MCF 10A (cell line): Measurements from ENCODE around the gene CSNK2A1. TPM values are rescaled to one million over a fixed set of nuclear protein-coding genes. Genes with fewer than 3 reads are reported as not detected.
A peak's percentile ranks its signal among the peaks of the same experiment; 100 is the strongest.
"Not testable (repeated sequence)": the region's sequence is repeated elsewhere in the genome, so short reads cannot be mapped to it uniquely, and the experiment has no call there.

Experiments used
- BruUV-seq: library from RNA; stranded (reverse); fragments of 400-500 nt; replicated peaks from 2 replicates; lab custom pipeline; 2021; lab: Mats Ljungman, UMichigan
- CTCF ChIA-PET: fragments of 300-600 bp; sonication (Branson Sonifier 250); formaldehyde crosslinking; extraction: SDS; loops from one replicate; lab custom pipeline; 2021; ENCODE audit warnings: antibody characterized with exemption, inconsistent platforms; lab: Yijun Ruan, JAX
- POLR2A ChIA-PET: fragments of 300-600, 350-650 bp; sonication (Branson Sonifier 250); formaldehyde crosslinking; extraction: SDS; loops from one replicate; lab custom pipeline; 2020; ENCODE audit warnings: antibody characterized with exemption, inconsistent platforms; lab: Yijun Ruan, JAX
- DNase-seq: peaks from one replicate; pipeline ENCODE4 v3.0.0-alpha.2; 2018; ENCODE audit not compliant: unreplicated experiment
- H3K27ac Mint-ChIP-seq: one replicate; pipeline ENCODE4 v1.8.0; 2022; ENCODE audit warnings: mild to moderate bottlenecking, low read depth, mixed read lengths; ENCODE audit not compliant: unreplicated experiment
- H3K27me3 Mint-ChIP-seq: one replicate; pipeline ENCODE4 v1.8.0; 2022; ENCODE audit warnings: mixed read lengths; ENCODE audit not compliant: insufficient read depth, unreplicated experiment
- H3K36me3 Mint-ChIP-seq: one replicate; pipeline ENCODE4 v1.8.0; 2022; ENCODE audit warnings: mild to moderate bottlenecking, moderate library complexity, mixed read lengths; ENCODE audit not compliant: insufficient read depth, unreplicated experiment
- H3K4me1 Mint-ChIP-seq: one replicate; pipeline ENCODE4 v1.8.0; 2022; ENCODE audit warnings: mixed read lengths; ENCODE audit not compliant: insufficient read depth, unreplicated experiment
- H3K4me3 Mint-ChIP-seq: one replicate; pipeline ENCODE4 v1.8.0; 2022; ENCODE audit warnings: mild to moderate bottlenecking, moderate library complexity, mixed read lengths; ENCODE audit not compliant: unreplicated experiment
- H3K9me3 Mint-ChIP-seq: one replicate; pipeline ENCODE4 v1.8.0; 2022; ENCODE audit warnings: mixed read lengths; ENCODE audit not compliant: unreplicated experiment
- intact Hi-C: fragments of 100-400 bp; cut with micrococcal nuclease; formaldehyde crosslinking; loops from 2 replicates; pipeline ENCODE4 v1.14.1; 2022
- total RNA-seq: library from RNA; stranded (reverse); gene quantifications from 2 replicates; pipeline ENCODE4 v1.2.3, GENCODE V29; 2022
- TF ChIP-seq, protein P1 (sequence below): fragments of 200-600 bp; IDR thresholded peaks from one replicate; pipeline ENCODE4 v1.8.0; 2022; ENCODE audit warnings: antibody characterized with exemption, mild to moderate bottlenecking; ENCODE audit not compliant: unreplicated experiment

The CSNK2A1 gene
- total RNA-seq, 1 experiment from 2014 or later: 271 TPM

DNA sequence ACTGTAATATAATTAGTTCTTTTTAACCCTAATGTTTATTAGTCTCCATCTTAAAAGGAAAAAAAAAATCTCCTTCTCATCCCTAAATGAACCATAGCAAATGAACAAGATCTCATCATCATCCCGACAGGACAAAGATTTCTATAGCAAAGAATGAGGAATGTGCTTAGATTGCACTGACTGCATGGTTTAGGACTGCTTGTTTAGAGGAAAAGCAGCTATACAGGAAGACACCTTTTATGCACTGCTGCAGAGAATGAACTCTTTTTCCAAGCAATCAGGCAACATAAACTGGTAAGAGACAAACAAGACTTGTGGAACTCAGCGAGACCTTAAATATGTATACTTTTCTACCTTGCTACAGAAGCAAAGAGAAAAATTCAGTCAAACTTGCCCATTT is 26.8 kb downstream of the CSNK2A1 start:
- intact Hi-C loops: no loop called here
- no TSS peak for BruUV-seq
- Mint-ChIP-seq H3K4me3 (no peak overlapping the region), H3K27ac (no peak overlapping the region), H3K4me1 (peaks cover 11% of the 10 kb centered on the region), H3K27me3 (no peaks in the 10 kb centered on the region), H3K9me3 (peaks cover 8% of the 10 kb centered on the region), H3K36me3 (peaks cover 47% of the 10 kb centered on the region)
- no peak for DNase-seq
- ChIA-PET CTCF (no interaction called here), POLR2A (interaction anchor here (0.7 to 1.2 kb wide), 2 partner anchors 11 to 181 kb away, joined by 3 to 4 read pairs; no protein-coding TSS in a partner anchor)
- TF ChIP-seq, protein P1, sequence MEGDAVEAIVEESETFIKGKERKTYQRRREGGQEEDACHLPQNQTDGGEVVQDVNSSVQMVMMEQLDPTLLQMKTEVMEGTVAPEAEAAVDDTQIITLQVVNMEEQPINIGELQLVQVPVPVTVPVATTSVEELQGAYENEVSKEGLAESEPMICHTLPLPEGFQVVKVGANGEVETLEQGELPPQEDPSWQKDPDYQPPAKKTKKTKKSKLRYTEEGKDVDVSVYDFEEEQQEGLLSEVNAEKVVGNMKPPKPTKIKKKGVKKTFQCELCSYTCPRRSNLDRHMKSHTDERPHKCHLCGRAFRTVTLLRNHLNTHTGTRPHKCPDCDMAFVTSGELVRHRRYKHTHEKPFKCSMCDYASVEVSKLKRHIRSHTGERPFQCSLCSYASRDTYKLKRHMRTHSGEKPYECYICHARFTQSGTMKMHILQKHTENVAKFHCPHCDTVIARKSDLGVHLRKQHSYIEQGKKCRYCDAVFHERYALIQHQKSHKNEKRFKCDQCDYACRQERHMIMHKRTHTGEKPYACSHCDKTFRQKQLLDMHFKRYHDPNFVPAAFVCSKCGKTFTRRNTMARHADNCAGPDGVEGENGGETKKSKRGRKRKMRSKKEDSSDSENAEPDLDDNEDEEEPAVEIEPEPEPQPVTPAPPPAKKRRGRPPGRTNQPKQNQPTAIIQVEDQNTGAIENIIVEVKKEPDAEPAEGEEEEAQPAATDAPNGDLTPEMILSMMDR: no peak

DNA sequence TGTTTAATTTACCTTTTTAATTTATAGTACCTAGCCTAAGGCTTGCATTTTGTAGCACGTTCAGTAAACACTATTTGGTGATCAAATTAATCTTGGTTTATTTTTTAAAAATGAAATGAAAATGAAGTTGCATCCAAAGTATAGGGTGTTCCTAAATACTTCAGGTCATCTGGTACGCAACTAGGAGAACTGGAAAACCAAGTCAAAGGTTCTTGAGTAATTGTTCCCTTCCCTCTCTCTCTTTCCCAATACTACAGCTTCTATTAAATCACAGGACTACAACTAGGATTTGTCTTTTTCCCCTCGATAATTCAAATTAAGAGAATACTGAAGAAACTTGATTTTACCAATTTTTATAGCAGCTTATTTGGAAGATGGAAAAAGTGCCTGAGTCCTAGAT is 27.9 kb downstream of the CSNK2A1 start:
- TF ChIP-seq, protein P1: no peak
- POLR2A ChIA-PET: interaction anchor here (0.7 to 1.2 kb wide), 3 partner anchors 9 to 53 kb away, joined by 3 to 4 read pairs (median 4); partner anchors contain the start of gene TBC1D20
- CTCF ChIA-PET: interaction anchor here (0.9 to 1.6 kb wide), 3 partner anchors 8 to 130 kb away, joined by 3 to 4 read pairs (median 4); partner anchors contain the start of gene CSNK2A1
- H3K36me3 Mint-ChIP-seq: peaks cover 47% of the 10 kb centered on the region
- peaks cover 8% of the 10 kb centered on the region for H3K9me3 Mint-ChIP-seq
- no peak for DNase-seq
- H3K27me3 Mint-ChIP-seq: no peaks in the 10 kb centered on the region
- BruUV-seq: no TSS peak
- peaks cover 15% of the 10 kb centered on the region for H3K4me1 Mint-ChIP-seq
- H3K27ac Mint-ChIP-seq: no peak overlapping the region
- intact Hi-C loops: no loop called here
- H3K4me3 Mint-ChIP-seq: no peak overlapping the region

DNA sequence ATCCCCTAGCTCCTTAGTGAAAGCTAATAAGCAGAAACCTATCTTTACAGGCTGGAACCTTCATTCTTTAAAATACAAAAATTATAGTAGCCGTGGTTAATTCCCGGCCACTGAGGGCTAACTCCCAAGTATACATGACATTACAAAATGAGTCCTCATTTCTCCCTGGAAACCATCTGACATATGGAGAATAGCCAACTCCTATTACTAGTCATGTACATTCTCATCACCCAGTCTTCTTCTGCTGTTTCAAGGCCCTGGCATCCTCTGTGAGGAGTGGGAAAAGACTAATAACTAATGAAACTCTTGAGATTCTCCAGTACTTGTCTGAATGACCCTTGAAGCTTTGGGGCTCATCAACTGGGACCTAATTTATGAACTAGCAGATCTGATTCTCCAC is 30.2 kb downstream of the CSNK2A1 start:
- no TSS peak for BruUV-seq
- peaks cover 30% of the 10 kb centered on the region for H3K4me1 Mint-ChIP-seq

DNA sequence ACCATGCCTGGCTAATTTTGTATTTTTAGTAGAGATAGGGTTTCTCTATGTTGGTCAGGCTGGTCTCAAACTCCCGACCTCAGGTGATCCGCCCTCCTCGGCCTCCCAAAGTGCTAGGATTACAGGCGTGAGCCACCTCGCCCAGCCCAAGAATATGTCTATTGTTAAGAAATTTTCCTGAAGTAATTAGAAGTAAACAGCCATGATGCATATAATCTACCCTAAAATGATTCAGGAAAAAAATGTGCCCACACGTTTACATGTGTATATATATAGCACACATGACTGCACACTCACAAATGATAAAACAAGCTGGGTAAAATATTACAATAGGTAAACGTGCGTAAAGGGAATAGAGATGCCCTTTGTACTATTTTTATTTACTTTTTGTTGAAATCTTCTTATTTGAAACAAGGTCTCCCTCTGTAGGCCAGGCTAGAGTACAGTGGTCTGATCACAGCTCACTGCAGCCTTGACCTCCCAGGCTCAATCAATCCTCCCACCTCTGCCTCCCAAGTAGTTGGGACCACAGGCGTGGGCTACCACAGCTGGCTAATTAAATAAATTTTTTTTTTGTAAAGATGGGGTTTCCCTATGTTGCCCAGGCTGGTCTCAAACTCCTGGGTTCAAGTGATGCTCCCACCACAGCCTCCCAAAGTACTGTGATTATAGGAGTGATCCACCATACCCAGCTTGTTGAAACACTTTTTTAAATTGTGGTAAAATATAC is 33.1 kb downstream of the CSNK2A1 start:
- peaks cover 24% of the 10 kb centered on the region for H3K4me1 Mint-ChIP-seq
- intact Hi-C loops, H3K9me3 Mint-ChIP-seq, H3K27ac Mint-ChIP-seq, H3K4me3 Mint-ChIP-seq, BruUV-seq, H3K27me3 Mint-ChIP-seq, DNase-seq: not testable (repeated sequence)
- H3K36me3 Mint-ChIP-seq: peaks cover 47% of the 10 kb centered on the region
- ChIA-PET CTCF (interaction anchor here (0.9 to 3.5 kb wide), 4 partner anchors 21 to 229 kb away, joined by 3 to 17 read pairs (median 3); no protein-coding TSS in a partner anchor), POLR2A (interaction anchor here (0.9 to 1.7 kb wide), 3 partner anchors 9 to 27 kb away, joined by 3 to 6 read pairs (median 3); no protein-coding TSS in a partner anchor)

More for the DNA sequence above, 30.2 kb downstream of the CSNK2A1 start:
- no peaks in the 10 kb centered on the region for H3K27me3 Mint-ChIP-seq
- TF ChIP-seq, protein P1: no peak
- intact Hi-C loops: no loop called here
- peaks cover 42% of the 10 kb centered on the region for H3K36me3 Mint-ChIP-seq
- H3K4me3 Mint-ChIP-seq: no peak overlapping the region
- H3K9me3 Mint-ChIP-seq: no peaks in the 10 kb centered on the region
- CTCF ChIA-PET: interaction anchor here (1.0 kb wide), 1 partner anchor 226 kb away, joined by 4 read pairs; no protein-coding TSS in a partner anchor
- POLR2A ChIA-PET: no interaction called here
- no peak for DNase-seq
- H3K27ac Mint-ChIP-seq: no peak overlapping the region

DNA sequence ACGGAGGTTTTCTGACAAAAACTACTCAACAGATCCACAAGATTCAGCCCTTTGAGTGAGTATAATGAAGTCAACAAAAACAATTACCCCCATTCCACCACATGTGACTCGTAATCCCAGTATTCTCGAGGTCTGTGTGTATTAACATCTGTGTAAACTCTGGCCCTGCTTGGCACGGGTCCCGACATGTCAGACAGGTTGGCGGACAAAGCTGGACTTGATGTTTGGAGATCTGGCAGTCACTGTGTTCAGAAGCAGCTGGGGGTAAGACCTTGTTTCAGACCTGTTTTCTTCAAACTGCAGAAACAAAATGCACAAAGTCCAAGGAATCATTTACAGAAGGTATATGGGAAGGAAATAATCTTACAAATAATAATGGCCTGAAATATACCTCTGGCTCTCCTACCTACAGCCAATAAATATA is 35.2 kb downstream of the CSNK2A1 start:
- H3K4me3 Mint-ChIP-seq, intact Hi-C loops, DNase-seq, H3K9me3 Mint-ChIP-seq, BruUV-seq, H3K27me3 Mint-ChIP-seq: not testable (repeated sequence)
- H3K4me1 Mint-ChIP-seq: peaks cover 24% of the 10 kb centered on the region
- peaks cover 51% of the 10 kb centered on the region for H3K36me3 Mint-ChIP-seq
- ChIA-PET POLR2A (interaction anchor here (0.7 to 2.6 kb wide), 6 partner anchors 10 to 242 kb away, joined by 3 to 10 read pairs (median 3); no protein-coding TSS in a partner anchor), CTCF (interaction anchor here (1.2 to 1.3 kb wide), 2 partner anchors 10 to 231 kb away, joined by 3 to 7 read pairs; no protein-coding TSS in a partner anchor)
- H3K27ac Mint-ChIP-seq: peak overlapping the region; percentile 3
